ENCODE measurements around the gene STT3B.

DNA sequence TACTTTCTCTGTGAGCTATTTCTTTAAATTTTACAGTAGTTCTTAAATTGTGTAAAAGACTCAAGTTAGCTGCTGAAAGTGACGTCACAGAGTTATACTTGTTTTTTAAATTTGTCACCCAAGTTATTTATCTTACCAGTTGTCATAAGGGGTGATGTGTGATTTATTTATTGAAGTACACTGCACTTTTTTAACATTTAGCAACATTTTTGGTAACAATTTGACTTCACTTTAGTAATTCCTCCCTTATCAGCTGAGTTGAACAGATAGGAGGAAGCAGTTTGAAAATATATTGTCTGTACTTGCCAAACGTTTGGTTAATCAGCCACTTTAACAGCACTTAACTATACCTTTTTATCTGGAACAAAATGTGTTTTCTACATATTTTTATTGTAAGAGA is 3.8 kb downstream of the STT3B start:
- TF ChIP-seq, protein P1, sequence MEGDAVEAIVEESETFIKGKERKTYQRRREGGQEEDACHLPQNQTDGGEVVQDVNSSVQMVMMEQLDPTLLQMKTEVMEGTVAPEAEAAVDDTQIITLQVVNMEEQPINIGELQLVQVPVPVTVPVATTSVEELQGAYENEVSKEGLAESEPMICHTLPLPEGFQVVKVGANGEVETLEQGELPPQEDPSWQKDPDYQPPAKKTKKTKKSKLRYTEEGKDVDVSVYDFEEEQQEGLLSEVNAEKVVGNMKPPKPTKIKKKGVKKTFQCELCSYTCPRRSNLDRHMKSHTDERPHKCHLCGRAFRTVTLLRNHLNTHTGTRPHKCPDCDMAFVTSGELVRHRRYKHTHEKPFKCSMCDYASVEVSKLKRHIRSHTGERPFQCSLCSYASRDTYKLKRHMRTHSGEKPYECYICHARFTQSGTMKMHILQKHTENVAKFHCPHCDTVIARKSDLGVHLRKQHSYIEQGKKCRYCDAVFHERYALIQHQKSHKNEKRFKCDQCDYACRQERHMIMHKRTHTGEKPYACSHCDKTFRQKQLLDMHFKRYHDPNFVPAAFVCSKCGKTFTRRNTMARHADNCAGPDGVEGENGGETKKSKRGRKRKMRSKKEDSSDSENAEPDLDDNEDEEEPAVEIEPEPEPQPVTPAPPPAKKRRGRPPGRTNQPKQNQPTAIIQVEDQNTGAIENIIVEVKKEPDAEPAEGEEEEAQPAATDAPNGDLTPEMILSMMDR (IDR thresholded peaks at IDR 0.05), result no peak
- no peak for TF ChIP-seq EZH2phosphoT487 (IDR thresholded peaks at IDR 0.05)
- no peak for TF ChIP-seq EZH2 (IDR thresholded peaks at IDR 0.05)
